GM18867 (cell line): ENCODE measurements around the gene PARP15.
"Not testable (repeated sequence)": the region's sequence is repeated elsewhere in the genome, so short reads cannot be mapped to it uniquely, and the experiment has no call there.

Source experiments
- ATAC-seq: cut with Tn5 transposase; IDR thresholded peaks from one replicate; pipeline ENCODE4 v1.9.1; 2021; ENCODE audit warnings: mild to moderate bottlenecking, moderate library complexity; ENCODE audit not compliant: unreplicated experiment

PARP15 gene

GRCh38 chr3:122612696-122613095 is 35.2 kb downstream of the PARP15 start:
- no peak for ATAC-seq

GRCh38 chr3:122615303-122615702 is 37.9 kb downstream of the PARP15 start:
- ATAC-seq = no peak

GRCh38 chr3:122618614-122619013 is 41.2 kb downstream of the PARP15 start:
- ATAC-seq = no peak

GRCh38 chr3:122619040-122619439 is 41.6 kb downstream of the PARP15 start:
- peak; percentile 33 for ATAC-seq

GRCh38 chr3:122620399-122620798 is 42.9 kb downstream of the PARP15 start:
- no peak for ATAC-seq

DNA sequence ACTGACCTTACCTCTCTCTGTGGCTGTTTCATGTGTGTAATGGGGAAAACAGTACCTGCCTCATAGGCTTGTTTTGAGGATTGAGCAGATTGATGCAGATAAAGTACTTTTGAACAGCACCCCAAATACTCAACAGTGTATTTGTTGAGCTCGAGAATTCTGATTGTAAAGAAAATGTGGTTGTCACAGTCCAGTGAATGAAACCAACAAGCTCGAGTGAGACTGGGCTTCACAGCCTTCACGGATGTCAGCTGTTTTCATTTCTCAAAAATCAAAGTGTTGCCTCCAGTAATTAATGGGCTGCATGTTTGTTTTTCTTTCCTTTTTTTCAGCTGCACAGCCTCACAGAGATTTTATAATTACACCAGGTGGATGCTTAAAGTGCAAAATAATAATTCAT is 43.7 kb downstream of the PARP15 start:
- ATAC-seq = peak; percentile 49

GRCh38 chr3:122623031-122623829 is 45.8 kb downstream of the PARP15 start:
- ATAC-seq = no peak

GRCh38 chr3:122626515-122627180 is 49.2 kb downstream of the PARP15 start:
- ATAC-seq = no peak

GRCh38 chr3:122627301-122627700 is 49.9 kb downstream of the PARP15 start:
- no peak for ATAC-seq

- no peak for ATAC-seq
Measured at GRCh38 chr3:122628567-122628966, 51.1 kb downstream of the PARP15 start.

GRCh38 chr3:122629763-122630162 is 52.3 kb downstream of the PARP15 start:
- no peak for ATAC-seq

- no peak for ATAC-seq
Measured at GRCh38 chr3:122635789-122636188, 58.3 kb downstream of the PARP15 start.

DNA sequence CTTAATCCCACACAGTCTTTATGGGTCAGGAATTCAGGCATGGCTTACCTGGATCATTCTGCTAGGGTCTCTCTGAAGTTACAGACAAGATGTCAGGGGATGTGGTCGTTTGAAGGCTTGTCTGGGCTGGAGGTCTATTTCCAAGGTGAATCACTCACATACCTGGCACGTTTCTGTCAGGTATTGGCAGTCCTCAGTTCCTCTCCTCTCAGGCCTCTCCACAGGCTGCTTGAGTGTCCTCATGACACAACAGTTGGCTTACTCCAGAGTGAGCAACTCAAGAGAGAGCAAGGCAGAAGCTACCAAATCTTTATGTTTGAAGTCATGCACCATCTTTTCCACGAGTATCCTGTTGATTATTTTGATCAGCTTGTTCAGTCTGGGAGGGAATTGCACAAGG is 59.2 kb downstream of the PARP15 start:
- no peak for ATAC-seq

GRCh38 chr3:122640437-122640999 is 63.1 kb downstream of the PARP15 start:
- no peak for ATAC-seq

DNA sequence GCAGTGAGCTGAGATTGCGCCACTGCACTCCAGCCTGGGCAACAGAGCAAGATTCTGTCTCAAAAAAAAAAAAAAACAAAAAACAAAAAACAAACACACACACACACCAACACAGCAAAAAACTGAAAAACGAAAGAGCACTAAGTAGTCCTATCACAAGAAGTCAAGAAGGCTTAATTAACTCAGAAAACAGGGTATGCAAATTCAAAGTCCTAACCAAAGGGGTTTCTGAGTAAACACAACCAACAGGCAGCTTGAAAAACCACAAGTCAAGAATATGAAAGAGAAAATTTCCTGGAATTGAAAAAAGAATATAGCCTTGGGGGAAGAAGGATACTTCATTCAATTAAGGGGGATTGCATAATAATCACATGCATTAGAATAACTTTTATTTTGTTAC is 65.5 kb downstream of the PARP15 start:
- peak; percentile 92 for ATAC-seq

- ATAC-seq = no peak
Measured at GRCh38 chr3:122646146-122646988, 68.9 kb downstream of the PARP15 start.

- ATAC-seq = not testable (repeated sequence)
Measured at GRCh38 chr3:122651233-122651907, 73.9 kb downstream of the PARP15 start.

DNA sequence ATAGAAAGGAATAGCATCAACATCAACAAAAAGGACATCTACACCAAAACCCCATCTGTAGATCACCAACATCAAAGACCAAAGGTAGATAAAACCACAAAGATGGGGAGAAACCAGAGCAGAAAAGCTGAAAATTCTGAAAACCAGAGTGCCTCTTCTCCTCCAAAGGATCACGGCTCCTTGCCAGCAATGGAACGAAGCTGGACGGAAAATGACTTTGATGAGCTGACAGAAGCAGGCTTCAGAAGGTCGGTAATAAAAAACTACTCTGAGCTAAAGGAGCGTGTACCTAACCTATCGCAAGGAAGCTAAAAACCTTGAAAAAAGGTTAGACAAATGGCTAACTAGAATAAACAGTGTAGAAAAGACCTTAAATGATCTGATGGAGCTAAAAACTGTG is 74.5 kb downstream of the PARP15 start:
- not testable (repeated sequence) for ATAC-seq

DNA sequence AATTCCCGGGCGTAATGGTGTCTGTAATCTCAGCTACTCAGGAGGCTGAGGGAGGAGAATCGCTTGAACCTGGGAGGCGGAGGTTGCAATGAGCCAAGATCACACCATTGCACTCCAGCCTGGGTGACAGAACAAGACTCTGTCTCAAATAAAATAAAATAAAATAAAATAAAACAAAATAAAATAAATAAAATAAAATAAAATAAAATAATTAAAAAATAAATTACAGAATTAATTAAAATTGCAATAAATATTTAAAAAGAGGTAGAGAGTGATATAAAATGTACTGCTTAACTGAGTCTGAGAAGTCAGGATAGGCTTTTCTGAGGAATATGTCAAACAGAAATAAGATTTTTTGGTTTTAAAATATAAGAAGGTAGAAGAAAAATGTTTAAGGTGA is 80.9 kb downstream of the PARP15 start:
- ATAC-seq = not testable (repeated sequence)

- no peak for ATAC-seq
Measured at GRCh38 chr3:122660297-122660974, 83.0 kb downstream of the PARP15 start.
